Adrenal gland (tissue), 12 donors: ENCODE results near the gene FAM9A. TPM values are rescaled to one million over a fixed set of nuclear protein-coding genes. Genes with fewer than 3 reads are reported as not detected.
"Not testable (repeated sequence)": the region's sequence is repeated elsewhere in the genome, so short reads cannot be mapped to it uniquely, and the experiment has no call there.

Experiments used
- DNase-seq, 7 donors: peaks; one replicate each; pipeline ENCODE4 v3.0.0-alpha.2; 2019 to 2020
- H3K27ac ChIP-seq, 5 donors: fragments of 200-600 bp; sonication (generic) in 4 of 5; 1 replicate in 3 of 5; 2 replicates in 2 of 5; pipeline versions ENCODE4 v1.5.1 to v1.8.0; 2016 to 2020; ENCODE audit warnings: mild to moderate bottlenecking in 1 of 5
- H3K27me3 ChIP-seq: fragments of 200-600 bp; 2 replicates; pipeline ENCODE4 v1.8.0; 2021
- H3K36me3 ChIP-seq, 2 donors: fragments of 200-600 bp; replicated peaks in 1 of 2; 1 replicate in 1 of 2; 2 replicates in 1 of 2; pipeline versions ENCODE4 v1.5.1 to v1.8.0; 2018 to 2022
- H3K4me1 ChIP-seq, 2 donors: fragments of 200-600 bp; replicated peaks in 1 of 2; 1 replicate in 1 of 2; 2 replicates in 1 of 2; pipeline versions ENCODE4 v1.5.1 to v1.8.0; 2018 to 2021
- H3K4me3 ChIP-seq, 4 donors: fragments of 200-600 bp; sonication (generic) in 3 of 4; one replicate each; pipeline ENCODE4 v1.5.1; 2016 to 2018
- H3K9me3 ChIP-seq, 3 donors: fragments of 200-600 bp; sonication (generic) in 1 of 3; replicated peaks in 1 of 3; 1 replicate in 2 of 3; 2 replicates in 1 of 3; pipeline versions ENCODE4 v1.5.1 to v1.8.0; 2016 to 2021
- POLR2A ChIP-seq, 2 donors: fragments of 450-650 bp; IDR thresholded peaks; one replicate each; pipeline ENCODE4 v1.6.1; 2017; ENCODE audit warnings: antibody characterized with exemption in 2 of 2, mild to moderate bottlenecking in 2 of 2, moderate library complexity in 1 of 2
- WGBS, 4 donors: extraction: QIAGEN DNeasy Blood & Tissue Kit in 2 of 4; methylation state at CpG; one replicate each; pipeline versions ENCODE4 v1.1.5 to v1.1.7; 2013 to 2017; 5-methylcytosine and 5-hydroxymethylcytosine counted together
- intact Hi-C, 2 donors: fragments of 100-400 bp; cut with DNase I; formaldehyde crosslinking; loops; one replicate each; pipeline versions ENCODE4 v1.14.1 to v1.15.0; 2022 to 2023
- polyA plus RNA-seq, 3 donors: library from polyadenylated mRNA; stranded (reverse); fragments of 200-250 nt in 2 of 3; fragments of 350-450 nt in 1 of 3; fragmentation: Illumina TruSeq in 1 of 3; extraction: RNeasy Lipid Tissue Mini Kit (QIAGEN cat#74804) in 1 of 3; gene quantifications; one replicate each; pipeline ENCODE4 v1.2.3, GENCODE V29; 2013 to 2014
- total RNA-seq, 9 donors: library from RNA; depleted of rRNA in 4 of 9; stranded (reverse); fragments of >200 nt in 4 of 9; fragments of 120-200 nt in 1 of 9; fragmentation: NEBNext Ultra II Directional in 1 of 9; extraction: Animal tissue kit (Norgen Biotek cat#: 25700) in 1 of 9; gene quantifications; one replicate each; pipeline versions ENCODE4 v1.1.0 to v1.2.4, GENCODE V29; 2013 to 2023
- TF ChIP-seq, protein P1 (sequence below), 6 experiments: fragments of 450-650 bp in 4 of 6; fragments of 200-600 bp in 2 of 6; sonication (generic) in 1 of 6; IDR thresholded peaks; 1 replicate in 5 of 6; 2 replicates in 1 of 6; pipeline versions ENCODE4 v1.5.1 to v1.8.0; 2016 to 2021; ENCODE audit warnings: antibody characterized with exemption in 6 of 6, mild to moderate bottlenecking in 2 of 6, moderate library complexity in 1 of 6
- donor health status: healthy with polysubstance abuse.
- donor health status: Bipolar disorder and iron deficiency.
- donor health status: DM: yes; HTN: yes; CAD: no.
- donor health status: DM: no; HTN: no; CAD: no.
- donor health status: DM: no; HTN: no; CAD: no.
- donor health status: DM: yes; HTN: yes; CAD: no.

Gene FAM9A
- total and polyA plus RNA-seq, 12 donors: not detected

DNA sequence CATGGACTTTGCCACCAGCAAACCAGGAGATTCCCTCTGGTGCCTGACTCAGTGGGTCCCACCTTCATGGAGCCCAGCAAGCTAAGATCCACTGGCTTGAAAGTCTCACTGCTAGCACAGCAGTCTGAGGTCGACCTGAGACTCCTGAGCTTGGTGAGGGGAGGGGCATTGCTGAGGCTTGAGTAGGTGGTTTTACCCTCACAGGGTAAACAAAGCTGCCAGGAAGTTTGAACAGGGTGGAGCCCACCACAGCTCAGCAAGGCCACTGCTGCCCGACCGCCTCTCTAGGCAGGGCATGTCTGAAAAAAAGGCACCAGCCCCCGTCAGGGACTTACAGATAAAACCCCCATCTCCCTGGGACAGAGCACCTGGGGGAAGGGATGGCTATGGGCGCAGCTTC lies 28.1 kb downstream of the FAM9A start:
- Histone ChIP-seq H3K4me3 (no peak overlapping the region), H3K27me3 (peaks cover 20% of the 10 kb centered on the region), H3K36me3 (no peaks in the 10 kb centered on the region), H3K9me3 (no peaks in the 10 kb centered on the region), H3K4me1 (no peaks in the 10 kb centered on the region), H3K27ac (no peak overlapping the region)
- TF ChIP-seq POLR2A (IDR thresholded peaks at IDR 0.05): no peak
- TF ChIP-seq, protein P1, sequence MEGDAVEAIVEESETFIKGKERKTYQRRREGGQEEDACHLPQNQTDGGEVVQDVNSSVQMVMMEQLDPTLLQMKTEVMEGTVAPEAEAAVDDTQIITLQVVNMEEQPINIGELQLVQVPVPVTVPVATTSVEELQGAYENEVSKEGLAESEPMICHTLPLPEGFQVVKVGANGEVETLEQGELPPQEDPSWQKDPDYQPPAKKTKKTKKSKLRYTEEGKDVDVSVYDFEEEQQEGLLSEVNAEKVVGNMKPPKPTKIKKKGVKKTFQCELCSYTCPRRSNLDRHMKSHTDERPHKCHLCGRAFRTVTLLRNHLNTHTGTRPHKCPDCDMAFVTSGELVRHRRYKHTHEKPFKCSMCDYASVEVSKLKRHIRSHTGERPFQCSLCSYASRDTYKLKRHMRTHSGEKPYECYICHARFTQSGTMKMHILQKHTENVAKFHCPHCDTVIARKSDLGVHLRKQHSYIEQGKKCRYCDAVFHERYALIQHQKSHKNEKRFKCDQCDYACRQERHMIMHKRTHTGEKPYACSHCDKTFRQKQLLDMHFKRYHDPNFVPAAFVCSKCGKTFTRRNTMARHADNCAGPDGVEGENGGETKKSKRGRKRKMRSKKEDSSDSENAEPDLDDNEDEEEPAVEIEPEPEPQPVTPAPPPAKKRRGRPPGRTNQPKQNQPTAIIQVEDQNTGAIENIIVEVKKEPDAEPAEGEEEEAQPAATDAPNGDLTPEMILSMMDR (IDR thresholded peaks at IDR 0.05): no peak
- DNase-seq: no peak
- intact Hi-C loops: no loop called here
- 51 to 56% methylated on average over 5 of the region's 5 CpGs; no CpG with 5 or more reads in 2 of the 4 donors for WGBS, 4 donors

DNA sequence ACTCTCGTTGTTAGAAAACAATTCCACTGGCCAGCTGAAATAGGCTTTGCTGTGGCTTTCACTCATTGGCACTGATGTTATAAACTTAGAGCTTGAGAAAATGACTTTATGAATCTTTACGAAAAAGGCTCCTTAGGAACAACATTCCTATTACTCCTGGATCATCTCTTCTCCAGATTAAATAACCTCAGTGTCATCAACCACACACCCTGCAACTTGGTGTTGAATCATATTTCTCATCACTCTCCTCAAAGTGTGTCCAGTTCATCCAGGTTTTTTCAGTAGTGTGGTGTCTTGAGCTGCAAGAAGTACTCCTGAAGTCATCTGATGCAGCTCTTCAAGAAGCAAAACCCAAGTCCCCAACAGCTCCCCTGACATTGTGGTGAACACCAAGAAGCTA lies 41.2 kb downstream of the FAM9A start:
- WGBS, 4 donors: 69 to 82% (median 71%) methylated on average over 2 of the region's 2 CpGs
- TF ChIP-seq, protein P1 (IDR thresholded peaks at IDR 0.05): no peak
- no peak for TF ChIP-seq POLR2A (IDR thresholded peaks at IDR 0.05)

DNA sequence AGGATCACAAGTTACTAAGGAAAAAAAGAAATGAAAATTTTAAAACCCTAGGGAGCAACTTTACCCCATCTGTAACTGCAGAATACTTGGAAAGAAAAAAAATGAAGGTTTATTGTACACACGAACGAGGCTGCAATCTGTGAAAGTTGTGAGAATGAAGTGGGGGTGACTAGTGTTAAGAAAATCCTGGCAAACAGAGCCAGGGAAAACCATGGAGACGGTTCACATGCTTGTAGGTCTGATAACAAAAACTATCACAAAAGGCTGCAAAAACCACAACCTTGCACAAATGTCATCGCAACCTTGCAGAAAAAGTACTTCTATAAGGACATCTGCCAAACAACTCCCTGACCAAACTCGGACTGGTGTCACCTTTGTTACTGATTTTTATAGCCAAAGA lies 42.5 kb downstream of the FAM9A start:
- intact Hi-C loops, H3K9me3 ChIP-seq, H3K36me3 ChIP-seq, H3K27ac ChIP-seq, H3K4me1 ChIP-seq, DNase-seq, H3K4me3 ChIP-seq: not testable (repeated sequence)
- 53 to 61% (median 58%) methylated on average over 5 of the region's 5 CpGs for WGBS, 4 donors
- peaks cover 15% of the 10 kb centered on the region for H3K27me3 ChIP-seq

More for the DNA sequence above, 41.2 kb downstream of the FAM9A start:
- Histone ChIP-seq H3K4me1 (no peaks in the 10 kb centered on the region), H3K9me3 (no peaks in the 10 kb centered on the region), H3K27ac (no peak overlapping the region), H3K36me3 (no peaks in the 10 kb centered on the region), H3K4me3 (no peak overlapping the region), H3K27me3 (peaks cover 23% of the 10 kb centered on the region)
- DNase-seq: no peak
- intact Hi-C loops: no loop called here

DNA sequence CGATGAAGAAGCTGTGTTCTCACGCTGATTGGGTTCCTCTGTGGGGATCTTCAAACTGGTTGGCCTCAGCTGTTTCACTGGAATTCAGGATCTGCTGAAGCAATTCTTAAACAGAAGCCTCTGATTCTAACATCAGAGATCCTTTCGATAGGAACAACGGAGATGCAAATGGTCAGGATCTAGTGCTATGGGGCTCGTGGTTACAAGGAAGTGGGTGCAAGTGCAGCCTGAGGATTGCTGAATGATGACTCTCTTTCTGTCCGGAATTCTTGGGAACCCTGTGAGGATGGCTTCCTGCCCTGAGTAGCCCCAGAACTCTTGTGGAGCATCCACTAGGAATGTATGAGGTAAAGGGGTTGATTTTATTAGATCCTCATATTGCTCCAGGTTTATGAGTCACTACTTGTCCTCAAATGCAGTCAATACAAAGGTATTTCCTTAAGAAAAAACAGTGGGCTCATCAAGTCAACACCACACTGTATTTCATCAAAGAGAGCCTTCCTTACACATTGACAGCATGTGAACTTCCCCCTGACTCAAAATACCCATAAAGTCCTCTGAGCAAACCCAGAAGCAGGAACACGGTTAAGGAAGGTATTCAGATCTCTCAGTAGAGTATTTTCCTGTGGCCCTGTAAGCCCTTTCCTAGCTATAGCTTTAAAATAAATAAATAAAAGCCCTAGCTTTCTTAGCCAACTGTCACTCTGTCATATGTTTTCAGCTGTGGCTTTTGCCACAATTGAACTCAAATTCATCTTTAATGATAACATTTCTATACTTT lies 43.4 kb downstream of the FAM9A start:
- intact Hi-C loops, DNase-seq, H3K4me1 ChIP-seq, H3K36me3 ChIP-seq, H3K4me3 ChIP-seq, H3K27ac ChIP-seq, H3K9me3 ChIP-seq: not testable (repeated sequence)
- WGBS, 4 donors: 78 to 88% (median 82%) methylated on average over 3 to 7 of the region's 7 CpGs
- H3K27me3 ChIP-seq: peaks cover 15% of the 10 kb centered on the region

DNA sequence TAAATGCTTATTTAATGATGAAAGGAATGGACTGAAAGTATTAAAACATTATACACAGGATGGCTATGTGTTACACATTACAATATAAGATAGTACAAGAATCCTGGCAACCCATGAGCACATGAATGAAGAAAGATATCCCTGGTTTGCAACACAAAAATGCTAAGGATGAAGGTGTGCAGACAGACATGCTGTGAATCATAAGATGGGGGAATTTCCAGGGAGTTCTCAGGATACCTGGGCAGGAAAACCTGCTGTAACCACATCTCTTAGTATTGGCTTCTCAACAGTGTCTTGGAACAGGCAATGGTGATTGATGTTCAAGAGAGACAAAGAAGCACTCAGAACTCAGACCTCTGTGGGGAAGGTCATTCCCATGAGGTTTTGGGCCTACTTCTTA lies 45.4 kb downstream of the FAM9A start:
- Histone ChIP-seq H3K4me3 (no peak overlapping the region), H3K36me3 (no peaks in the 10 kb centered on the region), H3K4me1 (no peaks in the 10 kb centered on the region), H3K27ac (no peak overlapping the region), H3K9me3 (no peaks in the 10 kb centered on the region), H3K27me3 (peaks cover 13% of the 10 kb centered on the region)
- intact Hi-C loops: no loop called here
- DNase-seq: no peak
- TF ChIP-seq, protein P1 (IDR thresholded peaks at IDR 0.05): no peak
- TF ChIP-seq POLR2A (IDR thresholded peaks at IDR 0.05): no peak
